WTC11 (cell line): ENCODE measurements around the gene GAS2.

Experiments
- AFF4 ChIP-seq: sonication (generic); formaldehyde crosslinking; IDR thresholded peaks from 2 replicates; pipeline ENCODE4 v1.8.1; 2023; ENCODE audit warnings: mild to moderate bottlenecking, missing genetic modification reagents, borderline replicate concordance
- CTCF ChIP-seq: fragments of 200-600 bp; IDR thresholded peaks from 2 replicates; pipeline ENCODE4 v1.8.0; 2022; ENCODE audit warnings: antibody characterized with exemption
- FOXJ3 ChIP-seq: sonication (generic); formaldehyde crosslinking; IDR thresholded peaks from 2 replicates; pipeline ENCODE4 v1.9.0; 2021; ENCODE audit warnings: missing genetic modification reagents, mild to moderate bottlenecking, borderline replicate concordance
- IRF2 ChIP-seq: sonication (generic); formaldehyde crosslinking; IDR thresholded peaks from 2 replicates; pipeline ENCODE4 v1.8.0; 2022; ENCODE audit warnings: low read depth, missing genetic modification reagents, borderline replicate concordance
- JUN ChIP-seq: sonication (generic); formaldehyde crosslinking; IDR thresholded peaks from 2 replicates; pipeline ENCODE4 v1.8.0; 2023; ENCODE audit warnings: mild to moderate bottlenecking, missing genetic modification reagents
- NFE2L1 ChIP-seq: sonication (generic); formaldehyde crosslinking; IDR thresholded peaks from 2 replicates; pipeline ENCODE4 v1.8.1; 2023; ENCODE audit warnings: missing genetic modification reagents
- NFYB ChIP-seq: sonication (generic); formaldehyde crosslinking; conservative IDR thresholded peaks from 2 replicates; pipeline ENCODE4 v1.8.0; 2022; ENCODE audit warnings: low read depth, missing genetic modification reagents
- NR2C2 ChIP-seq: sonication (generic); formaldehyde crosslinking; IDR thresholded peaks from 2 replicates; pipeline ENCODE4 v1.8.0; 2022; ENCODE audit warnings: mild to moderate bottlenecking, missing genetic modification reagents
- SP1 ChIP-seq: sonication (generic); formaldehyde crosslinking; conservative IDR thresholded peaks from 2 replicates; pipeline ENCODE4 v1.8.1; 2022; ENCODE audit warnings: missing genetic modification reagents
- TEAD4 ChIP-seq: sonication (generic); formaldehyde crosslinking; IDR thresholded peaks from 2 replicates; pipeline ENCODE4 v1.8.0; 2022; ENCODE audit warnings: mild to moderate bottlenecking, missing genetic modification reagents
- USF2 ChIP-seq: sonication (generic); formaldehyde crosslinking; IDR thresholded peaks from 2 replicates; pipeline ENCODE4 v1.8.1; 2023; ENCODE audit warnings: mild to moderate bottlenecking, missing genetic modification reagents, moderate library complexity
- ZNF416 ChIP-seq: fragments of 250-450 bp; sonication (Bioruptor Pico); IDR thresholded peaks from 2 replicates; pipeline ENCODE4 v1.9.0; 2021; ENCODE audit warnings: mild to moderate bottlenecking, inconsistent platforms
- TF ChIP-seq, protein P1 (sequence below): sonication (generic); formaldehyde crosslinking; conservative IDR thresholded peaks from 2 replicates; pipeline ENCODE4 v1.8.1; 2022; ENCODE audit warnings: mild to moderate bottlenecking, missing genetic modification reagents

DNA sequence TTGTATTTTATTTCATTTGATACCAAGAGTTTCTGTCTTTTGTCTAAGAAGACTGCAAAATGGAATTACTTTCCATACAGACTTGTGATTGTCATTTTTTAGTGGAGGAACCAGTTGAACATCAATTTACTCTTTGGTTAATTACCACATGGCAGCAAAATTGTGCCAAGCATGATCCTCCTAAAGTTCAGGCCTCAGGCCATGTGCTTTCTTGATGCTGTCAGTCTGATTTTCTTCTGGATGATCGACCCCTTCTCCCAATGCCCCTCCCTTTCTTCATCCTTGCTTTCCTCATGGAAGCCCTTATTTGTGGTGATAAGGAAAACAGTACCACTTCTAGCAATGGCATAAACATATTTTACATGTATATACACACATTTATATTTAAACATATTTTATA lies 87.0 kb downstream of the GAS2 start:
- TF ChIP-seq CTCF (no peak), USF2 (CRISPR knock-in tag) (no peak), SP1 (CRISPR knock-in tag) (no peak), NFE2L1 (CRISPR knock-in tag) (no peak), ZNF416 (CRISPR knock-in tag) (no peak), TEAD4 (CRISPR knock-in tag) (no peak), AFF4 (CRISPR knock-in tag) (no peak), NR2C2 (CRISPR knock-in tag) (no peak), NFYB (no peak), FOXJ3 (CRISPR knock-in tag) (no peak), IRF2 (CRISPR knock-in tag) (no peak), JUN (CRISPR knock-in tag) (no peak)
- TF ChIP-seq, protein P1, sequence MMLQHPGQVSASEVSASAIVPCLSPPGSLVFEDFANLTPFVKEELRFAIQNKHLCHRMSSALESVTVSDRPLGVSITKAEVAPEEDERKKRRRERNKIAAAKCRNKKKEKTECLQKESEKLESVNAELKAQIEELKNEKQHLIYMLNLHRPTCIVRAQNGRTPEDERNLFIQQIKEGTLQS (CRISPR knock-in tag): no peak
